Right atrium auricular region (tissue), 2 donors: Measurements from ENCODE around the gene COL27A1. TPM values are rescaled to one million over a fixed set of nuclear protein-coding genes. Genes with fewer than 3 reads are reported as not detected.

ENCODE experiments used
- DNase-seq: peaks from one replicate; pipeline ENCODE4 v3.0.0-alpha.2; 2019; ENCODE audit warnings: low spot score
- H3K27ac ChIP-seq, 2 donors: fragments of 200-600 bp; sonication (generic); 1 replicate in 1 of 2; 2 replicates in 1 of 2; pipeline ENCODE4 v1.5.1; 2016 to 2019
- H3K27me3 ChIP-seq, 2 donors: fragments of 200-600 bp; sonication (generic); one replicate each; pipeline versions ENCODE4 v1.5.1 to v1.6.0; 2017 to 2019
- H3K36me3 ChIP-seq: fragments of 200-600 bp; sonication (generic); one replicate; pipeline ENCODE4 v1.5.1; 2016
- H3K4me1 ChIP-seq, 2 donors: fragments of 200-600 bp; sonication (generic); one replicate each; pipeline versions ENCODE4 v1.5.1 to v1.6.0; 2017 to 2019
- H3K4me3 ChIP-seq, 2 donors: fragments of 200-600 bp; sonication (generic); 1 replicate in 1 of 2; 2 replicates in 1 of 2; pipeline ENCODE4 v1.5.1; 2017 to 2019; ENCODE audit warnings: mild to moderate bottlenecking in 1 of 2, moderate library complexity in 1 of 2
- H3K9me3 ChIP-seq, 2 donors: fragments of 200-600 bp; sonication (generic); one replicate each; pipeline ENCODE4 v1.5.1; 2019
- total RNA-seq, 2 donors: library from RNA; depleted of rRNA; stranded (reverse); fragments of >200 nt; gene quantifications; one replicate each; pipeline ENCODE4 v1.1.0, GENCODE V29; 2016
- TF ChIP-seq, protein P1 (sequence below), 2 donors: fragments of 200-600 bp; sonication (generic); IDR thresholded peaks; one replicate each; pipeline ENCODE4 v1.5.1; 2019; ENCODE audit warnings: antibody characterized with exemption in 2 of 2

The COL27A1 gene
- total RNA-seq, 2 donors from 2014 or later: 1.5 to 2.7 TPM

DNA sequence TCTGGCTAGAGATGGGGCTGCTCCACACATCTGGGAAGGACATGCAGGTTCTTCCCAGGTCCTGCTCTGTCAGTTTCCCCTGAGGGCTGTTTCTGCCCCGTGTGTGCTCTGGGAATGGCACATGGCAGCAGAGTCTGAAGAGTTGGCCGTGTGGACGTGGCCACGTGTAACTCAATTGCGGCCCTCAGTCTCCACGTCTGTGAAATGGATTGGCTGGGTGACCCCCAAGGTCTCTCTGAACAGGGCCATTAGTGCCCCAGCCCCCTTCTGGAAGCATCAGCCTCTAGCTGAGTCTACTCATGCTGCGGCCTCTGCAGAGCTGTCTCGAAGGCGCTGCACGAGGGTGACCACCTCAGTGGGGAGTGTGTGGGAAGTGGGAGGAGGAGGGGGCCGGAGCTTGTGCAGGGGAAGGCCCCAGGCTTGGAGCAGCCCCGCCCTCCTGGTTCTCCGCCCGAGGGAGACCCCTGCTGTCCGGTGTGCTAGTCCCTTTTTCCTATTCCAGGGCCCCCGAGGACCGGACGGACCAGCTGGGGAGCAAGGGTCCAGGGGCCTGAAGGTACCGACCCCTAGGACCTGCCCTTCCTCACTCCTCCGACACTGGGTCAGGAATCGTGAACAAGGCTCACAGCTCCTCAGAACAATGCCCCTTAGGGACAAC, 108.6 kb downstream of the COL27A1 start:
- no peak overlapping the region for H3K4me3 ChIP-seq
- H3K36me3 ChIP-seq: no peaks in the 10 kb centered on the region
- no peaks in the 10 kb centered on the region for H3K27me3 ChIP-seq
- TF ChIP-seq, protein P1, sequence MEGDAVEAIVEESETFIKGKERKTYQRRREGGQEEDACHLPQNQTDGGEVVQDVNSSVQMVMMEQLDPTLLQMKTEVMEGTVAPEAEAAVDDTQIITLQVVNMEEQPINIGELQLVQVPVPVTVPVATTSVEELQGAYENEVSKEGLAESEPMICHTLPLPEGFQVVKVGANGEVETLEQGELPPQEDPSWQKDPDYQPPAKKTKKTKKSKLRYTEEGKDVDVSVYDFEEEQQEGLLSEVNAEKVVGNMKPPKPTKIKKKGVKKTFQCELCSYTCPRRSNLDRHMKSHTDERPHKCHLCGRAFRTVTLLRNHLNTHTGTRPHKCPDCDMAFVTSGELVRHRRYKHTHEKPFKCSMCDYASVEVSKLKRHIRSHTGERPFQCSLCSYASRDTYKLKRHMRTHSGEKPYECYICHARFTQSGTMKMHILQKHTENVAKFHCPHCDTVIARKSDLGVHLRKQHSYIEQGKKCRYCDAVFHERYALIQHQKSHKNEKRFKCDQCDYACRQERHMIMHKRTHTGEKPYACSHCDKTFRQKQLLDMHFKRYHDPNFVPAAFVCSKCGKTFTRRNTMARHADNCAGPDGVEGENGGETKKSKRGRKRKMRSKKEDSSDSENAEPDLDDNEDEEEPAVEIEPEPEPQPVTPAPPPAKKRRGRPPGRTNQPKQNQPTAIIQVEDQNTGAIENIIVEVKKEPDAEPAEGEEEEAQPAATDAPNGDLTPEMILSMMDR (IDR thresholded peaks at IDR 0.05): no peak
- H3K4me1 ChIP-seq: no peaks in the 10 kb centered on the region
- no peaks in the 10 kb centered on the region for H3K9me3 ChIP-seq
- no peak for DNase-seq
- no peak overlapping the region for H3K27ac ChIP-seq

DNA sequence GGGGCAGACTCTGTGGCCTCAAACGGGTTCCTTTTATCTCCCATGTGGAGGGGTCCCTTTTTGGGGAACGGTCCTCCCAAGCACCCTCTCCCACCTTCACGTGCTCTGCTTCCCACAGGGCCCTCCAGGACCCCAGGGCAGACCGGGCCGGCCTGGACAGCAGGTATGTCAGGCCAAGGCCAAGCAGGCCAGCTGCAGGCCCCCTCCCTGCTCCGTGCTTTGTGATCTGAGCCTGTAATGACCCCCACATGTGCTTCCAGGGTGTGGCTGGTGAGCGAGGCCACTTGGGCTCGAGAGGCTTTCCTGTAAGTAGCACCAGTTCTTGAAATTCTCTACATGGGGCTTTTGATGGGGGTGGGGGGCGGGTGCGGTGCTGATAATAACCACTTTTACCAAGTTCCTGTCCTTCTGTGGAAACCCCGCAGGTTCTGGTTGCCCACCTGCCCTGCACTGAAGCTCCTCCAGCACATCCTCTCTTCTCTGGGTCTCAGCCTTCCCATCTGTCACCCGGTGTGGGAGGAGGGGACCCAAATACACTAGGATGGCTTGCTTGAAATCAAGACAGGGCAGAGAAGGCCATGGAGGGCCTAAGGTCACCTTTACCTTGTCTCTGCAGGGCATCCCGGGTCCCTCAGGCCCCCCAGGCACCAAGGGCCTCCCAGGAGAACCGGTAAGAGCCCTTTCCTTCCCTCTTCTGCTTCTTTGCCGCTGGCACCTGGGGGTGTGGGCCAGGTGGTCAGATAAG, 109.6 kb downstream of the COL27A1 start:
- Histone ChIP-seq H3K4me1 (no peaks in the 10 kb centered on the region), H3K4me3 (no peak overlapping the region), H3K27me3 (no peaks in the 10 kb centered on the region), H3K36me3 (no peaks in the 10 kb centered on the region), H3K9me3 (no peaks in the 10 kb centered on the region), H3K27ac (no peak overlapping the region)
- DNase-seq: no peak
- TF ChIP-seq, protein P1 (IDR thresholded peaks at IDR 0.05): no peak

DNA sequence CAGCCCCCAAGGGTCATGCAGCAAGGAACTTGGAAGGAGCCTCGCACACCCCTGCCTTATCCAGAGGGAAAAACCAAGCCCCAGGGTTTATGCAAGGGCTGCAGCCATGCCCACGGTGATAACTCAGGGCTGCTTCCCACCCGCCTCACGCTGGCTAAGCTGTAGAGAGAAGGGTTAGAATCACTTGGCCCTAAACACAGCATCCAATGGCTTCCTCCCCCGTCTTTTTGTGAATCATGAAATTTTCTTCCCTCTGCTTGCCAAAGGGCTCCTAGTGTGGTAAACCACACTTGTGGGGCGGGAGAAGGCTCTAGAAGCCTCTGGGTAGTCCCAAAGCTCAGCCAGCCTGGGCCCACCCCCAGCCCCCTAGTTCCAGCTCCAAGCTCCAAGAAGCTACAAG, 111.6 kb downstream of the COL27A1 start:
- H3K4me1 ChIP-seq: no peaks in the 10 kb centered on the region
- H3K27me3 ChIP-seq: no peaks in the 10 kb centered on the region
- TF ChIP-seq, protein P1 (IDR thresholded peaks at IDR 0.05): no peak
- H3K27ac ChIP-seq: no peak overlapping the region
- no peak overlapping the region for H3K4me3 ChIP-seq
- H3K9me3 ChIP-seq: no peaks in the 10 kb centered on the region
- no peak for DNase-seq
- H3K36me3 ChIP-seq: no peaks in the 10 kb centered on the region

DNA sequence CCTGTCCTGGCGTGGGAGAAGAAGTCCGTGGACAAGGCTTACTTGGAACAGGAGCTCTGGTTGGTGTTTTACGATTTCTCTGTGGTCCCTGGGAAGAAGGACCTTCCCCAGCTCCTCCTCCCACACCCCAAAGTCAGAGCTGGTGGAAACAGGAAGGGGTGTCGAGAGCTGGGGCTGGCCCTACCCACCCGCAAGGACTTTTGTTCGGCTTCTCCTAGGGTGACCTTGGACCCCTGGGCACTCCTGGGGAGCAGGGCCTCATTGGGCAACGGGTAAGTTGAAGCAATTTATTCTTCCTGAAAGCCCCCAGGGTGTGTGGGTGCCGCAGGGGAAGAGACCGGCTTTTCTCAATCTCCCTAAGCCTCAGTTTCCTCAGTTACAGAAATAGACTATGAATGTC, 113.7 kb downstream of the COL27A1 start:
- no peak overlapping the region for H3K4me3 ChIP-seq
- H3K27ac ChIP-seq: no peak overlapping the region
- no peaks in the 10 kb centered on the region for H3K36me3 ChIP-seq
- TF ChIP-seq, protein P1 (IDR thresholded peaks at IDR 0.05): no peak
- DNase-seq: no peak
- H3K27me3 ChIP-seq: no peaks in the 10 kb centered on the region
- H3K9me3 ChIP-seq: no peaks in the 10 kb centered on the region
- H3K4me1 ChIP-seq: no peaks in the 10 kb centered on the region

DNA sequence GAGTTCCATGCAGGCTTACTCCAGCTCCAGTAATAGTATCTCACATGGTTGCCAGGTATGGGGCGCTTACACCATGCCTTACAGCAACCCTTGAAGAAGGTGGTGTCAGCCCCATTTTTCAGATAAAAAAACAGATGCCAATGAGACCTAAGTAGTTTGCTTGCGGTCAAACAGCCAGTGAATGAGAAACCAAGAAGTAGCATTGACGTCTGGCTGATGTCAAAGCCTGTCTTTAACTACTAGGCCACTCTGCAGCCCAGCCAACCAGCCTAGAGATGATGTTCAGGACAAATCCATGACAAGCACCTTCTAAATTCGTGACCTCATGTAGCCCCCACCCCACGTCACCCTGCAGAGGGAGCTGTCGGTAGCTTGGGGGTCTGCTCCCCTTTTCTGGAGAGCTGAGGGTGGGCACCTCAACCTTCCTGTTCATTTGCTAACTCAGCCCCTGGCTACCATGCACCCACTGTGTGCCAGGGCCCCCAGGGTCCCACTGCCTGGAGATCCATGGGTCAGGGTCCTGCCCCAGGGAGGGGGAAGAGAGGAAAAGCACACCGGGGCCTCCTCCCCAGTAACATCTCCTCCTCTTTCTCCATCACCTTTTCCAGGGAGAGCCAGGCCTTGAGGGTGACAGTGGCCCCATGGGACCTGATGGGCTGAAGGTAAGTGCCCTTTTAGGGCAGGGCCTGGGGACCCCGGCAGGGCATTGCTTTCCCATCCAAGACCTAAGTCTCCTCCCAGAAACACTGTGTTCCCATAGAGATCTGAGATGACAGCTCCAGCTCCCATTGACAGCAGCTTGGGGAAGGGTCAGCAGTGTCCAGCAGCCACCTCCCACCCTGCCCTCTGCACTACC, 115.0 kb downstream of the COL27A1 start:
- no peak overlapping the region for H3K27ac ChIP-seq
- no peak for DNase-seq
- TF ChIP-seq, protein P1 (IDR thresholded peaks at IDR 0.05): no peak
- H3K4me3 ChIP-seq: no peak overlapping the region
- no peaks in the 10 kb centered on the region for H3K9me3 ChIP-seq
- no peaks in the 10 kb centered on the region for H3K4me1 ChIP-seq
- H3K36me3 ChIP-seq: no peaks in the 10 kb centered on the region
- no peaks in the 10 kb centered on the region for H3K27me3 ChIP-seq
